K562 (cell line): ENCODE measurements around the gene OLFML3.

Source experiments
- BHLHE40 ChIP-seq: IDR thresholded peaks from 2 replicates; pipeline ENCODE4 v1.6.1; 2011; ENCODE audit warnings: low read length, improper control_type of control experiment
- ESRRB ChIP-seq: fragments of 250-450 bp; sonication (Bioruptor Pico); IDR thresholded peaks from 2 replicates; pipeline ENCODE4 v1.5.0; 2020; ENCODE audit warnings: mild to moderate bottlenecking, moderate library complexity, borderline replicate concordance
- MYNN ChIP-seq, 2 experiments: sonication (generic); formaldehyde crosslinking in 1 of 2; IDR thresholded peaks; 2 replicates each; pipeline versions ENCODE4 v1.5.0 to v1.6.1; 2016 to 2020; ENCODE audit warnings: antibody characterized with exemption in 1 of 2, missing genetic modification reagents in 1 of 2
- NFYB ChIP-seq: IDR thresholded peaks from 2 replicates; pipeline ENCODE4 v1.6.1; 2011; ENCODE audit warnings: mild to moderate bottlenecking, moderate library complexity; ENCODE audit not compliant: insufficient read length; ENCODE audit errors: extremely low read depth
- POLR2A ChIP-seq: fragments of 450-650 bp; conservative IDR thresholded peaks from 2 replicates; pipeline ENCODE4 v1.6.1; 2016
- POLR2AphosphoS5 ChIP-seq: IDR thresholded peaks from 2 replicates; pipeline ENCODE4 v1.6.1; 2011; ENCODE audit warnings: mild to moderate bottlenecking, low read depth, low read length, moderate library complexity; ENCODE audit not compliant: control insufficient read depth, insufficient read depth
- SRF ChIP-seq, 2 experiments: fragments of 250-450, 450-650 bp in 1 of 2; sonication (Bioruptor Pico) in 1 of 2; sonication (generic) in 1 of 2; formaldehyde crosslinking; IDR thresholded peaks; 2 replicates each; pipeline versions ENCODE4 v1.5.0 to v1.5.1; 2020 to 2022; ENCODE audit warnings: mild to moderate bottlenecking in 1 of 2, missing genetic modification reagents in 1 of 2
- ZNF318 ChIP-seq, 2 experiments: fragments of 450-650 bp; IDR thresholded peaks; 2 replicates each; pipeline ENCODE4 v1.6.1; 2016; ENCODE audit warnings: mild to moderate bottlenecking in 2 of 2, borderline replicate concordance in 1 of 2, low read depth in 1 of 2, moderate library complexity in 1 of 2

DNA sequence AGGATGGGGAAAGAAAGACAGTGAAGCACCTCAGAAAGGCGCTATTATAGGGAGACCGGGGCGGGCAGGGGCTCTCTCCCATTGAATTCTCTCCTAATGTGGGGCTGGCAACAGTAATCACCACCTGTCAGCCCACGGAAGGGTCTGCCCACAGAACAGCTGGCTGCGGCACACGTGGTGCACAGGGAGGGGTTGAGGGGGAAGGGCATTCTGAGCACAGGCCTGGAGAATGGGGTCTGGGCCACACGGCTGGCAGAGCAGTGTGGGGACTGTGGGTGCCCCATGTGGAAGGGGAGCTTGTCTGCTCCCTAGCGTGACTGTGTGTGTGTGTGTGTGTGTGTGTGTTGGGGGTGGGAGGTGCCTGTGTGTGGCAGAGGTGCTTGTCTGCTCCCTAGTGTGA is 4.1 kb downstream of the OLFML3 start:
- TF ChIP-seq BHLHE40 (no peak), POLR2A (no peak), POLR2AphosphoS5 (no peak), MYNN (IDR thresholded peaks at IDR 0.05) (no peak), MYNN (CRISPR knock-in tag; IDR thresholded peaks at IDR 0.05) (no peak), ESRRB (CRISPR knock-in tag) (no peak), NFYB (no peak), SRF (CRISPR knock-in tag; IDR thresholded peaks at IDR 0.05) (no peak), ZNF318 (IDR thresholded peaks at IDR 0.05; ENCODE audit: borderline replicate concordance in 1 of 2, low read depth in 1 of 2) (no peak)
